H1 (cell line): ENCODE data around the gene SLC35F3. TPM values are rescaled to one million over a fixed set of nuclear protein-coding genes. Genes with fewer than 3 reads are reported as not detected.

Source experiments
- GABPA ChIP-seq: IDR thresholded peaks from 2 replicates; pipeline ENCODE4 v1.6.1; 2011; ENCODE audit warnings: mild to moderate bottlenecking, low read length, moderate library complexity, borderline replicate concordance; ENCODE audit not compliant: insufficient read depth
- TEAD4 ChIP-seq: IDR thresholded peaks from 2 replicates; pipeline ENCODE4 v1.6.1; 2012; ENCODE audit warnings: low read depth, low read length, inconsistent platforms, mixed read lengths
- polyA plus RNA-seq, 7 experiments: library from polyadenylated mRNA; depleted of rRNA in 3 of 7; stranded (reverse) in 5 of 7; unstranded in 2 of 7; fragments of >200 nt in 5 of 7; fragments of 200-250 nt in 2 of 7; gene quantifications; 1 replicate in 5 of 7; 2 replicates in 1 of 7; 4 replicates in 1 of 7; pipeline versions ENCODE4 v1.2.1 to v1.2.3, GENCODE V29; 2011 to 2013; ENCODE audit warnings: missing spikeins in 2 of 7, mixed read lengths in 2 of 7
- total RNA-seq: library from RNA; stranded (reverse); fragmentation: NEBNext Ultra II Directional; extraction: Animal tissue kit (Norgen Biotek cat#: 25700); gene quantifications from 2 replicates; pipeline ENCODE4 v1.2.1, GENCODE V29; 2021

SLC35F3 gene
- total and polyA plus RNA-seq, 2 of the 8 experiments (the other 6 are each of a cell fraction or from before 2014, with no cell fraction given) = 0.78 to 1.2 TPM

DNA sequence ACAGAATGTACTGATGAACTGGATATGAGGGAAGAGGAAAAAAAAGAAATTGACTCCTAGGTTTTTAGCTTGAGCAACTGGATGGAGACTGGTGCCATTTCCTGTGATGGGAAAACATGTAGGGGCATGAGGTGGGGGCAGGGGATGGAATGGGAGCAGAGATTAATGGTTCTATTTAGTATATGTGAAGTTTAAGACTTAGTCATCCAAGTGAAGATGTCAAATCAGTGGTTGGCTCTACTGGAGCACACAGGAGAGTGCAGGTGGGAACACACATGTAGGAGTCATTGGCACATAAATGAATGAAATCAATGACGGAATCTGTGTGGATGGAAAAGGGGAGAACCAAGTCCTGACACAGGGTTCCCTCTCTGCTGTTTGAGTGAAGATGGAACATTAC lies 244.3 kb downstream of the SLC35F3 start (continued):
- no peak for TF ChIP-seq TEAD4
- TF ChIP-seq GABPA = no peak
